Fibroblast of upper back skin (primary cell): ENCODE data around the gene RPL22.
A peak's percentile ranks its signal among the peaks of the same experiment; 100 is the strongest.
"Not testable (repeated sequence)": the region's sequence is repeated elsewhere in the genome, so short reads cannot be mapped to it uniquely, and the experiment has no call there.

Experiments used
- DNase-seq: peaks from one replicate; pipeline ENCODE4 v3.0.0-alpha.2; 2013

RPL22 gene

GRCh38 chr1:6225651-6226050, 26.3 kb upstream of the RPL22 start:
- DNase-seq: no peak

DNA sequence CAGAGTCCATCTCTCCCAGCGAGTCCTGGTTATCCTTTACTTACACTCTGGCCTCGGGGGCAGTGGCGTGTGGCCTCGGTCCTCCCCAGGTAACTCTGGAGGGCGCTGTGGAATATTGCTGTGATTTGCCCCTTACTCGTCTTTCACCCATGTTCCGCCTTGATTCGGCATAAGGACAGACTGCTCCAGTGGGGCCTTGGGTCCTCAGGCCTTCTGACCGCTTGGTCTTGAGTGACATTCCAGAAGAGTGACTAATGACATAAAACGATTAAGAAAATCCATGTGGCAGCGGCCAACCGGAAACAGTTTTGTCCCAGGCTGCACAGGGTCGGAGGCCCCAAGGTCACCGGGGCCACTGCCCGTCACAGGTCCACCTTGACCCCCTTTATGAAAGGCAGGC, 25.3 kb upstream of the RPL22 start:
- no peak for DNase-seq

DNA sequence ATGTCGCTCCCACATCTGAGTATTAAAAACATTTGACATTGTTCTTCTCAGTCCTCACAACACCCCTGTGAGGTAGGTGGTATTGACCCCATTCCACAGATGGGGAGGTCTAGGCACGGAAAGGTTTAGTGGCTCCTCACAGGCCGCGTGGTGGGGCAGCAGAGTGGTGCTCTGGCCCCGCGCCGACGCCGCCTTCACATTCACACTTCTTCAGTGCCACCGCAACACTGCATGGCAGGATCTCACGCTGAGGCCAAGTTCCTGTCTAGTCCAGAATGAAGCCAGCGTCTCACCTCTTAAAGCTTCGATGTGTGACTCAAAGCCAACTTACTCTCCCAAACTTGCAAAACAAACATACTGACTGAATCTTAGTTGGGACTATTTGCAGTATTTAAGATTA, 24.2 kb upstream of the RPL22 start:
- DNase-seq: no peak

GRCh38 chr1:6222636-6223035, 23.2 kb upstream of the RPL22 start:
- peak; percentile 53 for DNase-seq

DNA sequence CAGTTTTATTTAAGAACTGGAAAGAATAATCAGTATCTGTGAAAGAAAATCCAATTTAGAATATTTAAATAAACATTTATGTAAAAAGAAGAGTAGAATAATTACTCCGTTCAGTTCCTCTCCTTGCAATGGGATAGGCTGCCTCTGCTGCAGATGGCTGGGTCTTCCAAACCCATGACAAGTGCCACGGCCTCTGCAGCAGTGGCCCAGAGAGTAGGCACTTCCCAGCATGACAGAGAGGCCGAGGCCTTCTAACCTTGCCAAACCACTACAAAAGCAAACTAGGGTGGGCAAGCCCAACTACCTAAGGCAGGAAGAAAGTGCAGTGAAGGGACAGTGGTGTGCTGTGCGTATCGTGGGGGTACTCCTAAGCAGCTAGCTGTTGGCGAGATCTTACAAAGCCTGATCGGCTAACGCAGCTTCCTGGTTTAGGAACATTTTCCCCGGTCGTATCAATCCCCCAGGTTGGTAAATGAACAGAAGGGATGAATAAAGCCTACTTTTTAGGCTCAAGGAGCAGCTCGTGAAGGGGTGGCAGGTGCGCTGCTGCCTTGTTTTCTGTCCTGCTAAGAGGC, 21.9 kb upstream of the RPL22 start:
- DNase-seq: no peak

- no peak for DNase-seq
Measured at GRCh38 chr1:6220236-6220635, 20.8 kb upstream of the RPL22 start.

DNA sequence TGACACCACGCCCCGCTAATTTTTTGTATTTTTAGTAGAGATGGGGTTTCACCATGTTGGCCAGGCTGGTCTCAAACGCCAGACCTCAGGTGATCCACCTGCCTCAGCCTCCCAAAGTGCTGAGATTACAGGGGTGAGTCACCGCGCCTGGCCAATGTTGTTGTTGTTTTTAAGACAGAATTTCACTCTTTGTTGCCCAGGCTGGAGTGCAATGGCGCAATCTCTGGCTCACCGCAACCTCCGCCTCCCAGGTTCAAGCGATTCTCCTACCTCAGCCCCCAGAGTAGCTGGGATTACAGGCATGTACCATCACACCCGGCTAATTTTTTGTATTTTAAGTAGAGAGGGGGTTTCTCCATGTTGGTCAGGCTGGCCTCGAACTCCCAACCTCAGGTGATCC, 20.2 kb upstream of the RPL22 start:
- not testable (repeated sequence) for DNase-seq

GRCh38 chr1:6218375-6219164, 19.2 kb upstream of the RPL22 start:
- DNase-seq: no peak

GRCh38 chr1:6212193-6212959, 13.0 kb upstream of the RPL22 start:
- no peak for DNase-seq

- no peak for DNase-seq
Measured at GRCh38 chr1:6211731-6212130, 12.3 kb upstream of the RPL22 start.

DNA sequence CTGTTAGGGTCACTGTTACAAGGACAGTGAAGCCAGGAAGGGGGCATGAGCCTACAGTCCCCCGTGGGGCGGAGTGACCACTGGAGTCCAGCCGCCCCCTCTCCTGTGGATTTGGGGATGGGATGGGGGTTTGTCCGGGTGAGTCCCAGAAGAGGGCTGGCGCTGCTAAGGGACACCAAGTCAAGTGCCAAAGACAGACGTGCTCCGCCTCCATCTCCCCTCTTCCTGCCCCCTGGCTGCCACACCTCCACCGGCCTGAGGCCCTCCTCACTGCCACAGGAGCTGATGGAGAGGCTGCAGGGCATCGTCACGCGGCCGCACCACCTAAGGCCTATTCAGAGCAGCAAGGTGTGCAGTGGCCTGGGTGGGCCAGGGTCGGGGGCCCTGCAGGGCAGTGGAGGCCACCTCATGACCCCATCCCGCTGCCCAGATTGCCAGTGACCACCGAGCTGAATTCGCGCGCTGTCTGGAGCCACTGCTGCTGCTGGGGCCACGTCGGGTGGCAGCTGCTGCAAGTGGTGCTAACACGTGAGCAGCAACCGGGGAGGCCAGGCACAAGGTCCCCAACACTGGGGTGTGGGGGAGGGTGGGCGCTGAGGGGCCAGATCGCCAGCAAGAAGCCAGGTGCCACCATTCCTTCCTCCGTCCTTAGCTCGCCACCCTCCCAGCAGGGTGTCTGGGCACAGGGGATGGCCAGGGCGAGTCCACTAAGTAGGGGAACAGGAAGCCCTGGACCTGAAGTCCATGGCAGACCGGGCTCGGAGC, 11.4 kb upstream of the RPL22 start:
- no peak for DNase-seq

DNA sequence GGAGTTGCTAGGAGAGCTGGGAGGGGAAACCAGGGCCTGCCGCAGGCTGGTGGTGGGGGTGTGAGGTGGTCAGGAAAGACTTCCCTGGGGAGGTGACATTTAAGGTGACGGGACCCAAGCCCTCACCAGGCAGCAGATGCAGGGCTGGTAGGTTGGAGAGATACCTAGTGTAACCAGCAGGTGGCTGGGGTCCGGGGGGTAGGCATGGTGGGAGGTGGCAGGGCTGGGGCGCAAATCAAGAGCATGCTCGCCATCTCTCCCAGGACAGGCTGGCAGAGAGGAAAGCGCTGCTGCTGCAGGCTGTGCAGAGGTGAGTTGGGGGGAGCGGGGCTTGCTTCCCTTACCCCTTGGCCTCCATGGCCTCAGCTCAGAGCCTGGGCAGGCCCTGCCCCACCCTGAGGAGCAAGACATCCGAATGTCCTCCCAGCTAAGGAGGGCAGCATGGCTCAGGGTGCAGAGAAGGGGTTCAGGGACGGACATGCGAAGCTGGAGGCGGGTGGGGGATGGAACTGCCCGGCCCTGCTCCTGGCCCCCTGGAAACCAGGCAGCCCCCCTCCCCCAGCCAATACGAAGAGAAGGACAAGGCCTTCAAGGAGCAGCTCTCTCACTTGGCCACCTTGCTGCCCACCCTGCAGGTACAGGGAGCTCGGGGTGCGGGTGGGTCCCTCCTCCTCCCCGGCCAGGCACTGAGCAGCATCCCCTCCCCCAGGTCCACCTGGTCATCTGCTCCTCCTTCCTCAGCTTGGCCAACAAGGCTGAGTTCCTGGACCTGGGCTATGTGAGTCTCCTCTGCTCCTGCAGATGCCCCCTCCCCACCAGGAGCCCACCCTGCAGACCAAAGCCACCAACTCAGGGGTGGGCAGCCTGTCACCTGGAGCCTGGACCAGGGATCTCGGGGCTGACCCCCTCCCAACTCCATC, 10.5 kb upstream of the RPL22 start:
- no peak for DNase-seq

DNA sequence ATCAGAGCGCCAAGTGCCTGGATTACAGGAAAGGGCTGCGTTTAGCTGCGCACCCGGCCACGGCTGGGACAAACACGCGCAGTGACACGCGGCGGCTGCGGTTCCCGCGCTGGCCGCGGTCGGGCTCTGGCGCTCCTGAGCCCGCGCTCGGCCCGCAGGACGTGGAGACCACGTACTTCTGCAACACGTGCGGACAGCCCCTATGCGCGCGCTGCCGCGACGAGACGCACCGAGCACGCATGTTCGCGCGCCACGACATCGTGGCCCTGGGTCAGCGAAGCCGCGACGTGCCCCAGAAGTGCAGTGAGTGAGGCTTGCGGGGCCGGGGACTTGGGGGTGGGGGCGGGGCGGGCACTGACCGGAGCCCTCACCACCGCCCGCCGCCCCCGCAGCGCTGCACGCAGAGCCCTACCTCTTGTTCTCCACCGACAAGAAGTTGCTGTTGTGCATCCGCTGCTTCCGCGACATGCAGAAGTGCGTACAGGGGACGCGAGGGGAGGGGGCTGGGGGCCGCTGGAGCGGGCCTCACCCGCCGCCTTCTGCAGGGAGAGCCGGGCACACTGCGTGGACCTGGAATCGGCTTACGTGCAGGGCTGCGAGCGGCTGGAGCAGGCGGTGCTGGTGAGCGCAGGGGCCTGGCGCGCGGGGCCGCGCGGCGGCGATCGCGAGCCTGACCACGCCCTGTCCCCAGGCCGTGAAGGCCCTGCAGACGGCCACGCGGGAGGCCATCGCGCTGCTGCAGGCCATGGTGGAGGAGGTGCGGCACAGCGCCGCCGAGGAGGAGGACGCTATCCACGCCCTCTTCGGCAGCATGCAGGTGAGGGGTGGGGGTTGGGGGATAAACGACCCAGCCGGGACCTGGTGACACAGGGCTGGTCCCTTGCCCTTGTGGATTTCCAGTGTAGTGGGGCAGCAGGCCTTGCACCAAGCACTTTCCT, 9.6 kb upstream of the RPL22 start:
- DNase-seq: peak; percentile 51

- DNase-seq: no peak
Measured at GRCh38 chr1:6207921-6208320, 8.5 kb upstream of the RPL22 start.

GRCh38 chr1:6207075-6207885, 7.9 kb upstream of the RPL22 start:
- DNase-seq: no peak

DNA sequence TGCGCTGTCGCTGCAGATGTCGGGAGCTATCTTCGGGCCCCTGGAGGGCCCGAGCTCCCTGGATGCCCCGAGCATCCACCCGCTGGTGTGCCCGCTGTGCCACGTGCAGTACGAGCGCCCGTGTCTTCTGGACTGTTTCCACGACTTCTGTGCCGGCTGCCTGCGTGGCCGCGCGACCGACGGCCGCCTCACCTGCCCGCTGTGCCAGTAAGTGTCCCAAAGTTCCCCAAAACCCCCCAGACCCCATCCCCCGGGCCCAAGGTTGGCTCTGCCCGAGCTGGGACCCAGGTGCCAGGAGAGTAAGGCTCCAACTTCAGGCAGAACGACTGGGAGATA, 7.1 kb upstream of the RPL22 start:
- no peak for DNase-seq

DNA sequence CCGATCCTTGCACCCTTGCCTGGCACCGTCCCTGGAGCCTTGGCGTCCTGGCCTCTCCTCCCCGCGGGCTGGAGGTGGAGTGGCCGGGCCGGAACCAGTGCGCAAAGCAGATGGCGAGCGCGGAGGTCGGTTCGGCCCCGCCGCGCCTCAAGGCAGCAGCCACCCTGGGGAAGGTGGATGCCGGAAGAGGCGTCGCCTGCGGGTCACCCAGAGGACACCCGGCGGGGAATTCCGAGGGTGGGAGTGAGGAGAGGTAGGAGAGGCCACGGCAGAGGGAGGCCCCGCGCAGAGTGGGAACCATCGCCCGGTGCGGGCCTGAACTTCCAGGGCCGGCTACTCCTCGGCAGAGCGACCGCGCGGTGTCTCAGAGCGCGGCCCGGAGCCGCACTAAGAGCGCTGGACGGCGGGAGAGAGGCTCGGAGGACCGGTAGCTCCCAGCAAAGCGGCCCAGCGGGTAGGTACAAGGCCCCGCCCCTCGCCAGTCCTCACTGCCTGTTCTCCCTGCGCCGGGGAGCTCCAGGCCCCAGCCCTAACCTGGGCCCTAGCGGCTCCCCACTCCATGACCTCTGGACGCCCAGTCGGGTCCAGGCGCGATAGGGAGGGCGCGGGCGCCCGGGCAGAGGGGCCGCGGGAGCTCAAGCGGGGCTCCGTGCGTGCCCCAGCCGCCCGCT, 6.6 kb upstream of the RPL22 start, which contains the start of gene RNF207:
Gene RNF207, plus strand, starts transcription at position 271 of the 671 bp plus-strand sequence. CDS start 417 bp downstream, outside the sequence.
- DNase-seq: peak; percentile 63

- no peak for DNase-seq
Measured at GRCh38 chr1:6202256-6202655, 2.9 kb upstream of the RPL22 start.

- DNase-seq: no peak
Measured at GRCh38 chr1:6200188-6200809, 904 bp upstream of the RPL22 start.
